Heart left ventricle (tissue), 13 donors: Measurements from ENCODE around the gene CASZ1.

Source experiments
- POLR2A ChIP-seq, 2 donors: fragments of 450-650 bp; IDR thresholded peaks; one replicate each; pipeline ENCODE4 v1.6.1; 2017; ENCODE audit warnings: antibody characterized with exemption in 2 of 2, mild to moderate bottlenecking in 2 of 2, moderate library complexity in 2 of 2
- TF ChIP-seq, protein P1 (sequence below), 12 donors: fragments of 200-600 bp; sonication (generic) in 4 of 12; IDR thresholded peaks; one replicate each; pipeline versions ENCODE4 v1.5.0 to v1.8.0; 2018 to 2022; ENCODE audit warnings: antibody characterized with exemption in 12 of 12, mild to moderate bottlenecking in 5 of 12
- donor health status: ischemic (EF 13 %, LVEDD 7.1; RV severe dilation, severe dysfunction).
- donor health status: DM: no; HTN: yes; CAD: no.
- donor health status: DM: no; HTN: no; CAD: no.
- donor health status: ischemic (EF 25% LVEDD 6.9; RV normal size, moderate dysfunction).
- donor health status: ischemic (EF 25% LVEDD 5.7; RV mildly dilated, moderate dysfunction).
- donor health status: ischemic (EF 35%, LVEDD 5.7; RV mildly dilated, moderate dysfunction).
- donor health status: nonischemic (EF 11% LVEDD 7.7; RV severe dilation, severe dysfunction).
- donor health status: DM: yes; HTN: yes; CAD: no.
- donor health status: PGD.
- donor health status: ischemic (EF 29% LVEDD 5.4; RV normal size, mild dysfunction).
- donor health status: nonischemic (EF 23%, LVEDD 6.1; RV moderate dilation, normal function).

DNA sequence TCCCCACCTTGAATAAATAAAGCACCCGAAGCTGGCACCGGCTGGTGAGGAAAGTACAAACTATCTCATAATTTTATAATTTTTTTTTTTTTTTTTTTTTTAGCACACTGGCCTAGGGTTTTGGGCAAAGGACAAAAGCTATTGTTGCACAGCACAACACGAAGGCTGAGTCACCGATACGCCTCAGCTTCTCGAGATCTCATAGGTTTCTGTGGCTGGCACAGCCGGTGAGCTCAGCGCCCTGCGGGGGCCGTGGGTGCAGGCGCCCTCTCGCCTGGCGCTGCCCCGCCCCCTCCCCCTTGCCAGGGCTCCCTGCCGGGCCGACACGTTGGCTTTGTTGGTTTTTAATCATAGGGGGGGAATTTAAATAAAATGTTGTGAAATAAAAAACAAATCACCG lies 17.2 kb downstream of the CASZ1 start:
- TF ChIP-seq POLR2A (IDR thresholded peaks at IDR 0.05) = no peak
- TF ChIP-seq, protein P1, sequence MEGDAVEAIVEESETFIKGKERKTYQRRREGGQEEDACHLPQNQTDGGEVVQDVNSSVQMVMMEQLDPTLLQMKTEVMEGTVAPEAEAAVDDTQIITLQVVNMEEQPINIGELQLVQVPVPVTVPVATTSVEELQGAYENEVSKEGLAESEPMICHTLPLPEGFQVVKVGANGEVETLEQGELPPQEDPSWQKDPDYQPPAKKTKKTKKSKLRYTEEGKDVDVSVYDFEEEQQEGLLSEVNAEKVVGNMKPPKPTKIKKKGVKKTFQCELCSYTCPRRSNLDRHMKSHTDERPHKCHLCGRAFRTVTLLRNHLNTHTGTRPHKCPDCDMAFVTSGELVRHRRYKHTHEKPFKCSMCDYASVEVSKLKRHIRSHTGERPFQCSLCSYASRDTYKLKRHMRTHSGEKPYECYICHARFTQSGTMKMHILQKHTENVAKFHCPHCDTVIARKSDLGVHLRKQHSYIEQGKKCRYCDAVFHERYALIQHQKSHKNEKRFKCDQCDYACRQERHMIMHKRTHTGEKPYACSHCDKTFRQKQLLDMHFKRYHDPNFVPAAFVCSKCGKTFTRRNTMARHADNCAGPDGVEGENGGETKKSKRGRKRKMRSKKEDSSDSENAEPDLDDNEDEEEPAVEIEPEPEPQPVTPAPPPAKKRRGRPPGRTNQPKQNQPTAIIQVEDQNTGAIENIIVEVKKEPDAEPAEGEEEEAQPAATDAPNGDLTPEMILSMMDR (IDR thresholded peaks at IDR 0.05) = no peak
